Activated CD4-positive, CD25-positive, alpha-beta regulatory T cell treated with anti-CD3 and anti-CD28 coated beads, Interleukin-2, amount 50 U/mL, for 16 hours (primary cell): ENCODE results near the gene ANKLE1.

Experiments used
- DNase-seq: peaks from one replicate; pipeline ENCODE4 v3.0.0-alpha.2; 2020; ENCODE audit warnings: low read depth, low spot score

The ANKLE1 gene

GRCh38 chr19:17281391-17282304 lies at the start of gene ANKLE1:
Gene ANKLE1 (plus strand): TSS chr19:17281901. CDS start chr19:17281921, 20 bp downstream.
- no peak for DNase-seq

GRCh38 chr19:17232258-17232657 lies 49.4 kb upstream of the ANKLE1 start:
- DNase-seq, result no peak

GRCh38 chr19:17234911-17235299 lies 46.8 kb upstream of the ANKLE1 start:
- DNase-seq, result no peak

GRCh38 chr19:17235300-17235970 lies 46.3 kb upstream of the ANKLE1 start:
- DNase-seq, result peak; percentile 47

- no peak for DNase-seq
Measured at GRCh38 chr19:17235971-17236777, 45.5 kb upstream of the ANKLE1 start.

GRCh38 chr19:17236811-17237543 lies 44.7 kb upstream of the ANKLE1 start:
- DNase-seq, result no peak

GRCh38 chr19:17237747-17238706 lies 43.7 kb upstream of the ANKLE1 start:
- DNase-seq, result no peak

GRCh38 chr19:17240062-17240752 lies 41.5 kb upstream of the ANKLE1 start:
- no peak for DNase-seq

- DNase-seq, result no peak
Measured at GRCh38 chr19:17240826-17241399, 40.8 kb upstream of the ANKLE1 start.

- no peak for DNase-seq
Measured at GRCh38 chr19:17242431-17243208, 39.1 kb upstream of the ANKLE1 start.

- no peak for DNase-seq
Measured at GRCh38 chr19:17243211-17243829, 38.4 kb upstream of the ANKLE1 start.

GRCh38 chr19:17243830-17244617 lies 37.7 kb upstream of the ANKLE1 start:
- no peak for DNase-seq

- DNase-seq, result no peak
Measured at GRCh38 chr19:17244618-17245534, 36.8 kb upstream of the ANKLE1 start.

GRCh38 chr19:17245535-17245984 lies 36.1 kb upstream of the ANKLE1 start, which contains the start of gene NR2F6:
Gene NR2F6 (minus strand): TSS chr19:17245919. CDS start chr19:17245220, 699 bp downstream.
- DNase-seq, result no peak

- DNase-seq, result no peak
Measured at GRCh38 chr19:17246681-17247425, 34.8 kb upstream of the ANKLE1 start.
